HepG2 (cell line): ENCODE results near the gene CSNK1E. TPM values are rescaled to one million over a fixed set of nuclear protein-coding genes. Genes with fewer than 3 reads are reported as not detected.

Source experiments
- ATF2 ChIP-seq: sonication (generic); formaldehyde crosslinking; IDR thresholded peaks from 2 replicates; pipeline ENCODE4 v1.4.0; 2020; ENCODE audit warnings: missing genetic modification reagents
- DPF2 ChIP-seq: sonication (generic); formaldehyde crosslinking; IDR thresholded peaks from 2 replicates; pipeline ENCODE4 v1.4.0; 2020; ENCODE audit warnings: mild to moderate bottlenecking, low read depth, missing genetic modification reagents, borderline replicate concordance
- ELF4 ChIP-seq: sonication (generic); formaldehyde crosslinking; IDR thresholded peaks from 2 replicates; pipeline ENCODE4 v1.5.0; 2020; ENCODE audit warnings: missing genetic modification reagents, mild to moderate bottlenecking, moderate library complexity, borderline replicate concordance
- FOXP1 ChIP-seq, 2 experiments: fragments of 450-650 bp in 1 of 2; IDR thresholded peaks; 2 replicates each; pipeline ENCODE4 v1.6.1; 2017 to 2018; ENCODE audit warnings: antibody characterized with exemption in 1 of 2
- KDM2A ChIP-seq: sonication (generic); formaldehyde crosslinking; IDR thresholded peaks from 2 replicates; pipeline ENCODE4 v1.4.0; 2020; ENCODE audit warnings: low read depth, missing genetic modification reagents, borderline replicate concordance
- MAFF ChIP-seq: IDR thresholded peaks from 2 replicates; pipeline ENCODE4 v1.6.1; 2011; ENCODE audit warnings: low read depth, low read length, improper control_type of control experiment
- MED13 ChIP-seq: sonication (generic); formaldehyde crosslinking; IDR thresholded peaks from 2 replicates; pipeline ENCODE4 v1.5.0; 2020; ENCODE audit warnings: missing genetic modification reagents
- MEIS2 ChIP-seq: sonication (generic); formaldehyde crosslinking; IDR thresholded peaks from 2 replicates; pipeline ENCODE4 v1.9.0; 2021; ENCODE audit warnings: mild to moderate bottlenecking, missing genetic modification reagents
- MIER3 ChIP-seq: IDR thresholded peaks from 2 replicates; pipeline ENCODE4 v1.6.1; 2016; ENCODE audit warnings: missing compliant biosample characterization, borderline replicate concordance
- MXD3 ChIP-seq: IDR thresholded peaks from 2 replicates; pipeline ENCODE4 v1.6.1; 2016; ENCODE audit warnings: mild to moderate bottlenecking, missing biosample characterization, missing genetic modification reagents
- MXD4 ChIP-seq: IDR thresholded peaks from 2 replicates; pipeline ENCODE4 v1.6.1; 2016; ENCODE audit warnings: mild to moderate bottlenecking, missing biosample characterization, missing genetic modification reagents
- NFIC ChIP-seq: IDR thresholded peaks from 2 replicates; pipeline ENCODE4 v1.6.1; 2012; ENCODE audit warnings: mild to moderate bottlenecking, low read length, inconsistent platforms
- NFYB ChIP-seq: sonication (generic); formaldehyde crosslinking; IDR thresholded peaks from 2 replicates; pipeline ENCODE4 v1.4.0; 2020; ENCODE audit warnings: missing genetic modification reagents
- NR2F2 ChIP-seq: IDR thresholded peaks from 2 replicates; pipeline ENCODE4 v1.6.1; 2012; ENCODE audit warnings: low read depth, inconsistent platforms, borderline replicate concordance
- PHF20 ChIP-seq: sonication (generic); formaldehyde crosslinking; IDR thresholded peaks from 2 replicates; pipeline ENCODE4 v1.5.0; 2020; ENCODE audit warnings: mild to moderate bottlenecking, missing genetic modification reagents
- PHF8 ChIP-seq: sonication (generic); formaldehyde crosslinking; IDR thresholded peaks from 2 replicates; pipeline ENCODE4 v1.5.0; 2020; ENCODE audit warnings: missing genetic modification reagents
- SOX5 ChIP-seq: IDR thresholded peaks from 2 replicates; pipeline ENCODE4 v1.6.1; 2016; ENCODE audit warnings: borderline replicate concordance
- TRIM24 ChIP-seq: sonication (generic); formaldehyde crosslinking; IDR thresholded peaks from 2 replicates; pipeline ENCODE4 v1.8.0; 2022; ENCODE audit warnings: mild to moderate bottlenecking, missing genetic modification reagents
- ZFP36L2 ChIP-seq: sonication (generic); formaldehyde crosslinking; IDR thresholded peaks from 2 replicates; pipeline ENCODE4 v1.4.0; 2020; ENCODE audit warnings: missing genetic modification reagents
- ZFY ChIP-seq: sonication (generic); formaldehyde crosslinking; IDR thresholded peaks from 2 replicates; pipeline ENCODE4 v1.4.0; 2020; ENCODE audit warnings: missing genetic modification reagents
- ZGPAT ChIP-seq: IDR thresholded peaks from 2 replicates; pipeline ENCODE4 v1.6.1; 2016; ENCODE audit warnings: mild to moderate bottlenecking
- ZKSCAN1 ChIP-seq: fragments of 150-350 bp; IDR thresholded peaks from 2 replicates; pipeline ENCODE4 v1.6.1; 2014; ENCODE audit warnings: low read length
- ZNF180 ChIP-seq: sonication (generic); formaldehyde crosslinking; IDR thresholded peaks from 2 replicates; pipeline ENCODE4 v1.4.0; 2020; ENCODE audit warnings: low read depth, missing genetic modification reagents, borderline replicate concordance
- ZNF280B ChIP-seq: sonication (generic); formaldehyde crosslinking; IDR thresholded peaks from 2 replicates; pipeline ENCODE4 v1.5.0; 2020; ENCODE audit warnings: missing genetic modification reagents, mild to moderate bottlenecking, borderline replicate concordance
- ZNF615 ChIP-seq: sonication (generic); formaldehyde crosslinking; IDR thresholded peaks from 2 replicates; pipeline ENCODE4 v1.5.0; 2020; ENCODE audit warnings: mild to moderate bottlenecking, missing genetic modification reagents, borderline replicate concordance
- ZSCAN9 ChIP-seq: IDR thresholded peaks from 2 replicates; pipeline ENCODE4 v1.6.1; 2016; ENCODE audit warnings: borderline replicate concordance
- polyA plus RNA-seq, 8 experiments: library from polyadenylated mRNA; depleted of rRNA in 3 of 8; stranded (reverse) in 7 of 8; unstranded in 1 of 8; fragments of >200 nt; fragmentation: Illumina TruSeq in 4 of 8; extraction: Trizol in 4 of 8; gene quantifications; 2 replicates each; pipeline versions ENCODE4 v1.2.1 to v1.2.3, GENCODE V29; 2011 to 2016; ENCODE audit warnings: low read depth in 4 of 8, missing spikeins in 1 of 8, mixed read lengths in 1 of 8; ENCODE audit not compliant: insufficient read depth in 1 of 8
- total RNA-seq, 5 experiments: library from RNA; depleted of rRNA; stranded (reverse); fragments of >200 nt; fragmentation: Illumina TruSeq; extraction: Trizol; gene quantifications; 2 replicates each; pipeline ENCODE4 v1.2.3, GENCODE V29; 2016; ENCODE audit warnings: low read depth in 1 of 5

Gene CSNK1E
- total and polyA plus RNA-seq, 2 of the 13 experiments (the other 11 are each of a cell fraction or from before 2014, with no cell fraction given): 34.7 to 129 TPM

- TF ChIP-seq FOXP1 (IDR thresholded peaks at IDR 0.05): no peak
- peak; percentile 50; the same call in 1 of the 2 replicates for TF ChIP-seq FOXP1 (CRISPR knock-in tag; IDR thresholded peaks at IDR 0.05)
- peak; percentile 87 for TF ChIP-seq NR2F2
- 0 out of 2 replicates have a peak, but pooled peaks have one; percentile 44 for TF ChIP-seq MEIS2 (CRISPR knock-in tag)
- TF ChIP-seq MIER3 (CRISPR knock-in tag): 0 out of 2 replicates have a peak, but pooled peaks have one; percentile 14
- peak; percentile 39; the same call in 1 of the 2 replicates for TF ChIP-seq NFIC
- TF ChIP-seq ATF2 (CRISPR knock-in tag): peak; percentile 65; the same call in 1 of the 2 replicates
- TF ChIP-seq ZNF280B (CRISPR knock-in tag): no peak
- peak; percentile 82 for TF ChIP-seq ZGPAT (CRISPR knock-in tag)
- no peak for TF ChIP-seq MED13 (CRISPR knock-in tag)
- peak; percentile 44; the same call in 1 of the 2 replicates for TF ChIP-seq ZFY (CRISPR knock-in tag)
- TF ChIP-seq DPF2: peak; percentile 77
- no peak for TF ChIP-seq ZNF615
- no peak for TF ChIP-seq TRIM24 (CRISPR knock-in tag)
- TF ChIP-seq MXD4: 0 out of 2 replicates have a peak, but pooled peaks have one; percentile 34
- TF ChIP-seq MXD3 (CRISPR knock-in tag): no peak
- peak; percentile 69; the same call in 1 of the 2 replicates for TF ChIP-seq SOX5 (CRISPR knock-in tag)
- no peak for TF ChIP-seq MAFF
- no peak for TF ChIP-seq ZNF180 (CRISPR knock-in tag)
- TF ChIP-seq PHF20 (CRISPR knock-in tag): peak; percentile 39; the same call in 1 of the 2 replicates
- TF ChIP-seq KDM2A (CRISPR knock-in tag): peak; percentile 24; the same call in 1 of the 2 replicates
- TF ChIP-seq ZKSCAN1: no peak
- 0 out of 2 replicates have a peak, but pooled peaks have one; percentile 18 for TF ChIP-seq NFYB
- TF ChIP-seq ZSCAN9 (CRISPR knock-in tag): 0 out of 2 replicates have a peak, but pooled peaks have one; percentile 19
- TF ChIP-seq PHF8 (CRISPR knock-in tag): peak; percentile 28; the same call in 1 of the 2 replicates
- no peak for TF ChIP-seq ZFP36L2 (CRISPR knock-in tag)
- no peak for TF ChIP-seq ELF4 (CRISPR knock-in tag)
Observed at GRCh38 chr22:38309614-38310517, 7.4 kb downstream of the CSNK1E start (continued).
